Measurements from ENCODE around the gene PROM1.

The PROM1 gene

GRCh38 chr4:16083241-16084191, at the start of gene PROM1:
TSS of gene PROM1 (minus strand) at chr4:16084023. CDS start at chr4:16075906, 8,117 bp downstream.
- DNase-seq, result no peak

- no peak for DNase-seq
Observed at GRCh38 chr4:16133406-16133805, 49.6 kb upstream of the PROM1 start.

- no peak for DNase-seq
Observed at GRCh38 chr4:16131293-16131692, 47.5 kb upstream of the PROM1 start.

GRCh38 chr4:16129336-16129735, 45.5 kb upstream of the PROM1 start:
- no peak for DNase-seq

- DNase-seq, result no peak
Observed at GRCh38 chr4:16126714-16127113, 42.9 kb upstream of the PROM1 start.

- DNase-seq, result no peak
Observed at GRCh38 chr4:16125571-16126445, 42.0 kb upstream of the PROM1 start.

- DNase-seq, result no peak
Observed at GRCh38 chr4:16124232-16124631, 40.4 kb upstream of the PROM1 start.

- DNase-seq, result peak; percentile 95 to 99
Observed at GRCh38 chr4:16123356-16124084, 39.7 kb upstream of the PROM1 start.

GRCh38 chr4:16122784-16123183, 39.0 kb upstream of the PROM1 start:
- DNase-seq, result no peak

GRCh38 chr4:16122308-16122711, 38.5 kb upstream of the PROM1 start:
- DNase-seq, result no peak

- DNase-seq, result no peak
Observed at GRCh38 chr4:16120720-16121119, 36.9 kb upstream of the PROM1 start.

GRCh38 chr4:16119981-16120380, 36.2 kb upstream of the PROM1 start:
- DNase-seq, result no peak

GRCh38 chr4:16118090-16118489, 34.3 kb upstream of the PROM1 start:
- DNase-seq, result no peak

- DNase-seq, result no peak
Observed at GRCh38 chr4:16117164-16117563, 33.3 kb upstream of the PROM1 start.

- DNase-seq, result no peak
Observed at GRCh38 chr4:16116493-16116990, 32.7 kb upstream of the PROM1 start.

GRCh38 chr4:16116019-16116418, 32.2 kb upstream of the PROM1 start:
- DNase-seq, result no peak

GRCh38 chr4:16114546-16114945, 30.7 kb upstream of the PROM1 start:
- DNase-seq, result no peak

- DNase-seq, result no peak
Observed at GRCh38 chr4:16113741-16114140, 29.9 kb upstream of the PROM1 start.

- DNase-seq, result no peak
Observed at GRCh38 chr4:16111533-16111932, 27.7 kb upstream of the PROM1 start.

- no peak for DNase-seq
Observed at GRCh38 chr4:16110661-16111290, 27.0 kb upstream of the PROM1 start.

- no peak for DNase-seq
Observed at GRCh38 chr4:16110199-16110598, 26.4 kb upstream of the PROM1 start.

- no peak for DNase-seq
Observed at GRCh38 chr4:16109256-16109655, 25.4 kb upstream of the PROM1 start.
